D721Med (cell line): ENCODE data around the gene MYO6.

Experiments
- DNase-seq: peaks from one replicate; pipeline ENCODE4 v3.0.0; 2011; ENCODE audit warnings: low spot score; ENCODE audit not compliant: insufficient read length
- FAIRE-seq: peaks from 2 replicates; lab custom pipeline; 2011; peaks lifted over from hg19 to GRCh38; lab: Jason Lieb, UNC
- TF ChIP-seq, protein P1 (sequence below): IDR thresholded peaks from 2 replicates; pipeline ENCODE4 v1.5.1; 2012; ENCODE audit warnings: mild to moderate bottlenecking, control low read depth; ENCODE audit not compliant: insufficient read depth; ENCODE audit errors: missing control alignments

The MYO6 gene

GRCh38 chr6:75940564-75940963 is 191.5 kb downstream of the MYO6 start:
- TF ChIP-seq, protein P1, sequence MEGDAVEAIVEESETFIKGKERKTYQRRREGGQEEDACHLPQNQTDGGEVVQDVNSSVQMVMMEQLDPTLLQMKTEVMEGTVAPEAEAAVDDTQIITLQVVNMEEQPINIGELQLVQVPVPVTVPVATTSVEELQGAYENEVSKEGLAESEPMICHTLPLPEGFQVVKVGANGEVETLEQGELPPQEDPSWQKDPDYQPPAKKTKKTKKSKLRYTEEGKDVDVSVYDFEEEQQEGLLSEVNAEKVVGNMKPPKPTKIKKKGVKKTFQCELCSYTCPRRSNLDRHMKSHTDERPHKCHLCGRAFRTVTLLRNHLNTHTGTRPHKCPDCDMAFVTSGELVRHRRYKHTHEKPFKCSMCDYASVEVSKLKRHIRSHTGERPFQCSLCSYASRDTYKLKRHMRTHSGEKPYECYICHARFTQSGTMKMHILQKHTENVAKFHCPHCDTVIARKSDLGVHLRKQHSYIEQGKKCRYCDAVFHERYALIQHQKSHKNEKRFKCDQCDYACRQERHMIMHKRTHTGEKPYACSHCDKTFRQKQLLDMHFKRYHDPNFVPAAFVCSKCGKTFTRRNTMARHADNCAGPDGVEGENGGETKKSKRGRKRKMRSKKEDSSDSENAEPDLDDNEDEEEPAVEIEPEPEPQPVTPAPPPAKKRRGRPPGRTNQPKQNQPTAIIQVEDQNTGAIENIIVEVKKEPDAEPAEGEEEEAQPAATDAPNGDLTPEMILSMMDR: no peak
- DNase-seq (no peak), FAIRE-seq (no peak)

GRCh38 chr6:75941509-75941908 is 192.5 kb downstream of the MYO6 start:
- DNase-seq (no peak), FAIRE-seq (no peak)
- TF ChIP-seq, protein P1: no peak

GRCh38 chr6:75943381-75943780 is 194.3 kb downstream of the MYO6 start:
- TF ChIP-seq, protein P1: no peak
- FAIRE-seq (no peak), DNase-seq (no peak)

DNA sequence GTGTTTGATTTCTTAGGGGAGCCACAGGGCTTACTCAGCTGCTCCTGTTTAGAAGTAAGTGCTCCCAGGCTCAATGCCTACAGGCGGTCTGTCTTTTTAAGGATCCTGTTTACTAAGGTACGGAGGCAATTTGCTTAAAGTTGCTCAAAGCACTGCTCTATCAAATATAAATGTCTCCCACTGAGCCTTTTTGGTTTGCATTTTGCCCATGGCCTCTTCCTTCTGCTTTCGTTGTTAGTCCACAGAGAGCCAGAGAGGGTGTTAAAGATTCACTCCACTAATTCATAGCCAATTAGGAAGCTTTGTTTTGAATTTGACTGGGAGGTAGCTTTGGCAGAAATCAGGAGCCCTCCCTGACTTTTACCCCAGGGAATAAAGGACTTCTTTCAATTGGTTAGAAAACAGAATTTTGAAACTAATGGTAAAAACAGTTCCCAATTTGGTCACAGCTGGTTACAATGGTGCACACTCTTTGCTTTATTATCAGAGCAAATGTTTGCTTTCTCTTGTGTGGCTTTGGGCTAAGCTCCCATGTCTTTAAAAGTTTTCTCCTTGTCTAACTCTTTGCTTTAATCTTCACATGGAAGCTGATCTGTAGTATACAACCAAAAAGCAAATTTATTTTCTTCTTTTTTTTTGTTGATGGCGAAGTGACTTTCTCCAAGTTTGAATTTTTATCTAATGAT is 197.2 kb downstream of the MYO6 start:
- FAIRE-seq (no peak), DNase-seq (no peak)
- TF ChIP-seq, protein P1: no peak

GRCh38 chr6:75947935-75948334 is 198.9 kb downstream of the MYO6 start:
- no peak for DNase-seq
- FAIRE-seq: no peak
- TF ChIP-seq, protein P1: no peak

- DNase-seq (no peak), FAIRE-seq (no peak)
- TF ChIP-seq, protein P1: no peak
Measured at GRCh38 chr6:75952128-75952527, 203.1 kb downstream of the MYO6 start.

GRCh38 chr6:75963569-75963968 is 214.5 kb downstream of the MYO6 start:
- FAIRE-seq (no peak), DNase-seq (no peak)
- TF ChIP-seq, protein P1: no peak
